ENCODE results near the gene USP53.
"Not testable (repeated sequence)": the region's sequence is repeated elsewhere in the genome, so short reads cannot be mapped to it uniquely, and the experiment has no call there.

The USP53 gene

DNA sequence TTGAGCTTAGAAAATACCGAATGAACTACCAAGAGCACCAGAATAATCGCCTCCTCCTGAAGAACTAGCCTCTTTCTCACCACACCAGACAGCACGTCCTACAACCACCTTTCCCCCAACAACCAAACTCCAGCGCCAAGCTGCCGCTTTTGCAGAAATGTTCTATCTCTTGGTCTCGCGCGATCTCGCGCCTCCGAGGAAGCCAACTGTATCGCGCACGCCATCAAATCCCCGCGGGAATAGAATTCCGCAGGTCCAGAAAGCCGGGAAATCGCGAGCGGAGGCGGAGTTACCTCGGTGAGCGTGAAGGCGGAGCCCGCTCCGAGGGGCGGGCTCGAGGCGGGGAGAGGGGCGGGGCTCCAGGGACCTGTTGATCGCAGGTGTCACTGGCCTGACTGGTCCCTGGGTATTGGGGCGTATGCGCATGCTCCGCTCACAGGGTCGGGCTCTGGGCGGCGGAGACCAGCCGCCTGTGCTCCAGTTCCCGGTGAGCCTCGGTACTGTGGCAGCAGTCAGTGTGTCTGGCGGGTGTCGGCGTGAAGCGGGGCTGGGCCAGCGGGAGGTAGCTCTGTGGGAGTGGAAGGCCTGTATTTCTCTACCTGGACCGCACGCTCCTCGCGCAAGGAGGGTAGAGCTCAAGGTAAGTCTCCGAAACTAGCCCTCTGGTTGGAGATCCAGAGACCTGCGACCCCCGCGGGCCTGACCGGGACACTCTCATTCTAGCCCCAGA lies at the start of gene USP53:
Gene USP53 (plus strand): TSS at position 480 of the 730 bp plus-strand sequence. CDS start 27,047 bp downstream, outside the sequence.
- peak; percentile 94 for DNase-seq (ENCODE audit: low read depth)
- TF ChIP-seq CTCF (conservative IDR thresholded peaks at IDR 0.05; ENCODE audit: low read depth, low read length), result no peak
- peak within 1 kb of the TSS; percentile 88 for H3K4me3 ChIP-seq (ENCODE audit: low read length)

GRCh38 chr4:119165767-119166166 lies 46.7 kb upstream of the USP53 start:
- no peak for DNase-seq (ENCODE audit: low read depth)
- H3K4me3 ChIP-seq (ENCODE audit: low read length), result no peak overlapping the region
- TF ChIP-seq CTCF (conservative IDR thresholded peaks at IDR 0.05; ENCODE audit: low read depth, low read length), result no peak

- TF ChIP-seq CTCF (conservative IDR thresholded peaks at IDR 0.05; ENCODE audit: low read depth, low read length), result no peak
- DNase-seq (ENCODE audit: low read depth), result no peak
- H3K4me3 ChIP-seq (ENCODE audit: low read length), result no peak overlapping the region
These were observed 42.3 kb upstream of the USP53 start for GRCh38 chr4:119170195-119170594.

DNA sequence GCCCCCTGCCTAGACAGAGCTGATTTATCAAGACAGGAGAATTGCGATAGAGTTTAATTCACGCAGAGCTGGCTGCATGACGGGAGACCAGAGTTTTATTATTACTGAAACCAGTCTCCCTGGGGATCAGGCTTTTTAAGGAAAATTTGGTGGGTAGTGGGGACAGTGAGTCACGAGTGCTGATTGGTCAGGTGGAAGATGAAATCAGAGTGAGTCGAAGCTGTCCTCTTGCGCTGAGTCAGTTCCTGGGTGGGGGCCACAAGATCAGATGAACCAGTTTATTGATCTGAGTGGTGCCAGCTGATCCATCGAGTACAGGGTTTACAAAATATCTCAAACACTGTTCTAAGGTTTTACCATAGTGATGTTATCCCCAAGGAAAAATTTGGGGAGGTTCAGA lies 40.3 kb upstream of the USP53 start:
- H3K4me3 ChIP-seq (ENCODE audit: low read length), result no peak overlapping the region
- TF ChIP-seq CTCF (conservative IDR thresholded peaks at IDR 0.05; ENCODE audit: low read depth, low read length), result no peak
- no peak for DNase-seq (ENCODE audit: low read depth)

GRCh38 chr4:119173729-119174361 lies 38.7 kb upstream of the USP53 start:
- not testable (repeated sequence) for DNase-seq (ENCODE audit: low read depth); H3K4me3 ChIP-seq (ENCODE audit: low read length)

DNA sequence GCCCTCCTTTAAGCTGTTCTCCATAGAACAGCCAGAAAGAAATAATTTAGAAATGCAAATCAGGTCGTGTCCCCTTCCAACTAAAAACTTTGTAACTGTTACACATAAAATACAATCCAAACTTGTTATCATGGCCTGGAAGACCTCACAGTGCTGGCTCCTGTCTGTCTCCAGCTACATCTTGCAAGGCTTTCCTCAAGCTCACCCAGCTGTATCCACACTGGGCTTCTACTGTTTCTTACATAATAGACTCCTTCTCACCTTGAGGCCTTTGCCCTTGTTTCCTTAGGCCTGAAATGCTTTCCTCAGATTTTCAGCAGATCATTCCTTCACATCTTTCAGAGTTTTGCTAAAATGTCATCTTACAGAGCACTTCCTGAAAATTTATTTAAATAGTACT lies 33.5 kb upstream of the USP53 start:
- no peak for TF ChIP-seq CTCF (conservative IDR thresholded peaks at IDR 0.05; ENCODE audit: low read depth, low read length)
- no peak for DNase-seq (ENCODE audit: low read depth)
- H3K4me3 ChIP-seq (ENCODE audit: low read length), result no peak overlapping the region

DNA sequence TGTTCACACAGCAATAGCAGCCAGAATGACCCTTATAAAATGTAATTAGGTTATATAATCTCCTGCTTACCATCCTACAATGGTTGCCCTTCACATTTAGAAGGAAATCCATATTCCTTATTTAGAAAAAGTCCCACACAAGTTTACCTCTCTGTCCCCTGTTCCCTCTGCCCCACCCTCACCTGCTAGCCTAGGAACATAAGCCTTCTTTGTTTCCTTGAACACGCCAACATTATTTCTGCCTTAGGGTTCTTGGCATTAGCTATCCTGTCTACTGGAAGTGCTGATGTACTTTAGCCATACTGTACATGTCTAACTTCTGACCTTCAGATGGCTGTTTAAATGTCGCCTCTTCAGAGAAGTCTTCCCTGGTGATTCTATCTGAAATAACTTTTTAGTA lies 28.4 kb upstream of the USP53 start:
- TF ChIP-seq CTCF (conservative IDR thresholded peaks at IDR 0.05; ENCODE audit: low read depth, low read length), result no peak
- no peak overlapping the region for H3K4me3 ChIP-seq (ENCODE audit: low read length)
- DNase-seq (ENCODE audit: low read depth), result no peak
